Astrocyte (in vitro differentiated cells and primary cell): ENCODE measurements around the gene SGPP1.

Experiments used
- EZH2 ChIP-seq: IDR thresholded peaks from 2 replicates; pipeline ENCODE4 v1.6.1; 2012; ENCODE audit warnings: mild to moderate bottlenecking, low read length, inconsistent platforms; ENCODE audit not compliant: insufficient read depth
- TF ChIP-seq, protein P1 (sequence below): IDR thresholded peaks from 2 replicates; pipeline ENCODE4 v1.5.1; 2011; ENCODE audit warnings: low read depth, mild to moderate bottlenecking, inconsistent platforms, low read length, moderate library complexity; ENCODE audit not compliant: insufficient read depth

DNA sequence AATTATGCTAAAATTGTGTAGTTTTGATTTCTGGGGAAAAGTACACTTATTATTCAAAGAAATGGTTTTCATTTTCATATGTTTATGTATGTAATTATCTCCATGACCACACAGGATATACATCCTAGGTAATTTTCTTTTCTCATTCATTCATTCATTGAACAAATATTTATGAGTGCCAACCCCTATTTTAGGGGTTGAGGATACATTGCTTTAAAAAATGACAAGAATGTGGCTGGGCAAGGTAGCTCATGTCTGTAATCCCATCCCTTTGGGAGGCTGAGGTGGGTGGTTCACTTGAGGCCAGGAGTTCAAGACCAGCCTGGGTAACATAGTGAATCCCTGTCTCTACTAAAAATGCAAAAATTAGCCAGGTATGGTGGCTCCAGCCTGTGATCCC, 40.9 kb downstream of the SGPP1 start:
- TF ChIP-seq EZH2, result no peak
- TF ChIP-seq, protein P1, sequence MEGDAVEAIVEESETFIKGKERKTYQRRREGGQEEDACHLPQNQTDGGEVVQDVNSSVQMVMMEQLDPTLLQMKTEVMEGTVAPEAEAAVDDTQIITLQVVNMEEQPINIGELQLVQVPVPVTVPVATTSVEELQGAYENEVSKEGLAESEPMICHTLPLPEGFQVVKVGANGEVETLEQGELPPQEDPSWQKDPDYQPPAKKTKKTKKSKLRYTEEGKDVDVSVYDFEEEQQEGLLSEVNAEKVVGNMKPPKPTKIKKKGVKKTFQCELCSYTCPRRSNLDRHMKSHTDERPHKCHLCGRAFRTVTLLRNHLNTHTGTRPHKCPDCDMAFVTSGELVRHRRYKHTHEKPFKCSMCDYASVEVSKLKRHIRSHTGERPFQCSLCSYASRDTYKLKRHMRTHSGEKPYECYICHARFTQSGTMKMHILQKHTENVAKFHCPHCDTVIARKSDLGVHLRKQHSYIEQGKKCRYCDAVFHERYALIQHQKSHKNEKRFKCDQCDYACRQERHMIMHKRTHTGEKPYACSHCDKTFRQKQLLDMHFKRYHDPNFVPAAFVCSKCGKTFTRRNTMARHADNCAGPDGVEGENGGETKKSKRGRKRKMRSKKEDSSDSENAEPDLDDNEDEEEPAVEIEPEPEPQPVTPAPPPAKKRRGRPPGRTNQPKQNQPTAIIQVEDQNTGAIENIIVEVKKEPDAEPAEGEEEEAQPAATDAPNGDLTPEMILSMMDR, result no peak
